Left colon (tissue), 2 donors: ENCODE data around the gene GRAP. TPM values are rescaled to one million over a fixed set of nuclear protein-coding genes. Genes with fewer than 3 reads are reported as not detected.
"Not testable (repeated sequence)": the region's sequence is repeated elsewhere in the genome, so short reads cannot be mapped to it uniquely, and the experiment has no call there.

Experiments
- ATAC-seq: fragments of 200-7000 bp; cut with Tn5 transposase; one replicate; pipeline ENCODE4 v1.9.1; 2020; ENCODE audit warnings: mild to moderate bottlenecking, moderate library complexity
- DNase-seq, 2 donors: peaks; one replicate each; pipeline ENCODE4 v3.0.0-alpha.2; 2020
- intact Hi-C, 2 donors: fragments of 100-400 bp; cut with DNase I in 1 of 2; cut with micrococcal nuclease in 1 of 2; formaldehyde crosslinking; loops; one replicate each; pipeline versions ENCODE4 v1.11.2 to v1.14.0; 2022; cut with DNase I, micrococcal nuclease
- long read RNA-seq: library from polyadenylated mRNA; unstranded; transcript quantifications from one replicate; pipeline ENCODE4 v2.0.0, GENCODE V29; 2021
- total RNA-seq, 2 donors: library from RNA; stranded (reverse); fragmentation: NEBNext Ultra II Directional; extraction: Animal tissue kit (Norgen Biotek cat#: 25700); gene quantifications; one replicate each; pipeline ENCODE4 v1.2.1, GENCODE V29; 2021
- donor health status: DM: no; HTN: no; CAD: no.
- donor health status: DM: yes; HTN: yes; CAD: no.

GRAP gene
- 1 to 10 TPM in 1 of 2 donors, under 1 TPM in 1; 0.79 to 1.5 TPM for total RNA-seq
- long read RNA-seq, partial matches to known transcripts = 1 of 5 reads
- long read RNA-seq, other reads (novel, unspliced or antisense) = 0 of 5 reads

GRCh38 chr17:19046782-19047375 lies at the start of gene GRAP:
TSS of gene GRAP (minus strand) at chr17:19046957. CDS start at chr17:19046926, 31 bp downstream.
- ATAC-seq, DNase-seq, intact Hi-C loops: not testable (repeated sequence)

GRCh38 chr17:19093684-19094438 lies 47.1 kb upstream of the GRAP start:
- peak in 1 of 2 donors; percentile 22 for DNase-seq
- intact Hi-C loops, ATAC-seq: not testable (repeated sequence)

GRCh38 chr17:19092737-19093683 lies 46.3 kb upstream of the GRAP start:
- DNase-seq = peak in 1 of 2 donors; percentile 73
- peak; percentile 61 for ATAC-seq
- intact Hi-C loops = not testable (repeated sequence)

- ATAC-seq, DNase-seq, intact Hi-C loops: not testable (repeated sequence)
Observed at GRCh38 chr17:19090058-19090772, 43.5 kb upstream of the GRAP start.

- DNase-seq, intact Hi-C loops: not testable (repeated sequence)
- ATAC-seq = peak; percentile 79
Observed at GRCh38 chr17:19088804-19089685, 42.3 kb upstream of the GRAP start.

- DNase-seq, intact Hi-C loops: not testable (repeated sequence)
- ATAC-seq = peak; percentile 15
Observed at GRCh38 chr17:19077386-19077785, 30.6 kb upstream of the GRAP start.

- ATAC-seq (peak; percentile 91), DNase-seq (peak; percentile 20 to 27)
- intact Hi-C loops = not testable (repeated sequence)
Observed at GRCh38 chr17:19076398-19077192, 29.8 kb upstream of the GRAP start.

GRCh38 chr17:19070318-19071168 lies 23.8 kb upstream of the GRAP start:
- intact Hi-C loops, DNase-seq: not testable (repeated sequence)
- ATAC-seq = peak; percentile 91

- intact Hi-C loops, ATAC-seq: not testable (repeated sequence)
- DNase-seq = peak in 1 of 2 donors; percentile 2
Observed at GRCh38 chr17:19064378-19064777, 17.6 kb upstream of the GRAP start.

GRCh38 chr17:19063326-19063956 lies 16.7 kb upstream of the GRAP start:
- intact Hi-C loops = not testable (repeated sequence)
- ATAC-seq (peak; percentile 49), DNase-seq (peak; percentile 72 to 75)

- intact Hi-C loops, DNase-seq: not testable (repeated sequence)
- peak; percentile 83 for ATAC-seq
Observed at GRCh38 chr17:19062718-19063325, 16.1 kb upstream of the GRAP start.

- ATAC-seq, intact Hi-C loops: not testable (repeated sequence)
- peak; percentile 27 to 87 for DNase-seq
Observed at GRCh38 chr17:19062009-19062717, 15.4 kb upstream of the GRAP start.

- intact Hi-C loops = not testable (repeated sequence)
- peak; percentile 89 for ATAC-seq
Observed at GRCh38 chr17:19055447-19055846, 8.7 kb upstream of the GRAP start.

GRCh38 chr17:19048826-19049225 lies 2.1 kb upstream of the GRAP start:
- DNase-seq = peak in 1 of 2 donors; percentile 13
- intact Hi-C loops, ATAC-seq: not testable (repeated sequence)

More at GRCh38 chr17:19055447-19055846, 8.7 kb upstream of the GRAP start:
- not testable (repeated sequence) for DNase-seq
